Tibial artery (tissue), 4 donors: Measurements from ENCODE around the gene STIMATE.
A peak's percentile ranks its signal among the peaks of the same experiment; 100 is the strongest.

Source experiments
- DNase-seq, 2 donors: peaks; one replicate each; pipeline ENCODE4 v3.0.0-alpha.2; 2019
- H3K27ac ChIP-seq, 2 donors: fragments of 200-600 bp; sonication (generic) in 1 of 2; 1 replicate in 1 of 2; 2 replicates in 1 of 2; pipeline ENCODE4 v1.5.1; 2018 to 2019; ENCODE audit warnings: mild to moderate bottlenecking in 1 of 2
- H3K27me3 ChIP-seq, 2 donors: fragments of 200-600 bp; sonication (generic) in 1 of 2; one replicate each; pipeline versions ENCODE4 v1.5.1 to v1.6.0; 2016 to 2019
- H3K36me3 ChIP-seq, 3 donors: fragments of 200-600 bp; sonication (generic) in 2 of 3; one replicate each; pipeline ENCODE4 v1.5.1; 2016 to 2019; ENCODE audit warnings: mild to moderate bottlenecking in 2 of 3
- H3K4me1 ChIP-seq, 4 donors: fragments of 200-600 bp; sonication (generic) in 2 of 4; 1 replicate in 3 of 4; 2 replicates in 1 of 4; pipeline ENCODE4 v1.5.1; 2016 to 2019
- H3K4me3 ChIP-seq, 2 donors: fragments of 200-600 bp; sonication (generic) in 1 of 2; 1 replicate in 1 of 2; 2 replicates in 1 of 2; pipeline ENCODE4 v1.5.1; 2018 to 2019; ENCODE audit warnings: mild to moderate bottlenecking in 2 of 2
- H3K9me3 ChIP-seq, 3 donors: fragments of 200-600 bp; sonication (generic) in 1 of 3; one replicate each; pipeline ENCODE4 v1.5.1; 2016 to 2019
- CTCF ChIP-seq, 2 experiments: fragments of 200-600 bp in 1 of 2; fragments of 450-650 bp in 1 of 2; IDR thresholded peaks; one replicate each; pipeline ENCODE4 v1.5.1; 2017 to 2019; ENCODE audit warnings: antibody characterized with exemption in 2 of 2, mild to moderate bottlenecking in 1 of 2, moderate library complexity in 1 of 2
- intact Hi-C: fragments of 100-400 bp; cut with DNase I; formaldehyde crosslinking; loops from one replicate; pipeline ENCODE4 v1.15.0; 2023; ENCODE audit warnings: low total_unique reads

STIMATE gene

DNA sequence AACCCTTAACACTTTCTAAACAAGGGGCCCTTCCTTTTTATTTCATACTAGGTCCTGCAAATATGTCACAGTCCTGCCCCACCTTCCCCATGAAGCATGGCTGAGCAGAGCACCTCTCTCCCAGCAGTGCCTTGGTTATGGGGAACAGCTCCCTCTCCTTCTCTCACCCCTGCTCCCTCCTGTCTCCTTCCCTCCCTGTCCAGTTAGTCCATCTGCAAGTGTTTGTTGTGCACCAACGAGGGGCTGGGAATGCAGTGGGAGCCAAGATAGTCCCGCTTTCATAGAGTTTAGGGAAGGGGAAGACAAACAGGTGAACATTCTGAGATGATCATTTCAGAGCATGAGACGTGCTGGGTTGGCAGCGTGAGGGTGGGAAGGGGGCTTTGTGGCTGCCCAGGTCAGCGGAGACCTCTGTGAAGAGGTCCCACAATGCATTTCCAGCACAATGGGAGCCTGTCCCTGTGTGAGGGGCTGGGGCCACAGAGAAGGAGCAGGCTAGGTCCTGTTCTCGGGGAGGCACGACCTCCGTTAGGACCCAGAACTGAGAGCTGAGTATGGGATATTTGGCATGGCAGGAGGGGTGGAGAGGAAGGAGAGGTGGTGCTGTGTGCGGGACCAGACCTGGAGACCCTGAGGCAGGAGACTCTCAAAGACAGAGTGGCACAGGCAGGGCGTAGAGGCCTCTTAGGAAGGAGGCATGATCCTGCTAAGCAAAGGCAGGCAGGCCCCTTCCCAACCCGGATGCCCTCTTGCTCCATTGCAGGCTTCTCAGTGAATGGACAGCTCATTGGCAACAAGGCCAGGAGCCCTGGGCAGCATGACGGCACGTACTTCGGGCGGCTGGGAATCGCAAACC lies 108.2 kb downstream of the STIMATE start:
- no peaks in the 10 kb centered on the region for H3K36me3 ChIP-seq
- no peaks in the 10 kb centered on the region for H3K27me3 ChIP-seq
- intact Hi-C loops = no loop called here
- DNase-seq = no peak
- no peak overlapping the region for H3K4me3 ChIP-seq
- peaks cover 0 to 28% (median 12%) of the 10 kb centered on the region in 4 donors for H3K4me1 ChIP-seq
- no peak for TF ChIP-seq CTCF (IDR thresholded peaks at IDR 0.05)
- H3K9me3 ChIP-seq = no peaks in the 10 kb centered on the region
- H3K27ac ChIP-seq = no peak overlapping the region

DNA sequence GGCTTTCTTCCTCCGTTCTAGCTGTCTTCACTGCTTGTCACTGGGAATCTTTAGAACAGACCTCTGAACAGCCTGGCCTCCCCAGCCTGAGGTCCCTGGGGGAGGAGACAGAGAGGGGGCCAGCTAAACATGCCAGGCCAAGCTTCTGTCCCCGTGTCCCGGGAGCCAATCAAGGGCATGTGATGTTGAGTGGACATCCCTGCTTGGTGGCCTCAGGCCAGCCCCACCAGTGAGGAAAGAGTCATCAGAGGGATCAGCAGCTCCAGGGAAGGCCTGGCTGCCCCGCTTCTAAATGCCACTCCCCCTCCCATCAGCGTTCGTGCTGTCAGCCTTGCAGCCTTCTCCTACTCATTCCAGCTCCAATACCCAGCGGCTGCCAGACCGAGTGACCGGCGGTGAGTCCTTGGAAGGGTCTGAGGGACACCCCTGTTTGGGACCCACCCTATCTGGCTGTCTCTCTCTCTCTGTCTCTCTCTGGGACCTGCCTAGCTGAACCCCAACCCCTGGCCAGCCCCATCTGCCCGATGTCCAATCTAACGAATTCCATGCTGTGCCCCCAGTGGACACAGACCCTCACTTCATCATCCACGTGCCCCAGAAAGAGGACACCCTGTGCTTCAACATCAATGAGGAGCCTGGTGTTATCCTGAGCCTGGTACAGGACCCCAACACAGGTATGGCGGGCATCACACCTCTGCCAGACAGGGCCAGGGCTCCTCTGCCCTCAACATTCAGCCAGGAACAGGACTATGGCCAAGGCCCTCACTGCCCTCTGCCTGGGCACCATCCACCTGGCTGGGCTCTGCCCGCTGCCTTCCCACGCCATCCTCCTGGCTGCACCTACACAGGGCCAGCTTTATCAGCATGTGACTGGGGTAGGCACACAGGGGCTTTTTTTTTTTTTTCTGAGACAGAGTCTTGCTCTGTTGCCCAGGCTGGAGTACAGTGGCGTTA lies 109.4 kb downstream of the STIMATE start:
- Histone ChIP-seq H3K36me3 (no peaks in the 10 kb centered on the region), H3K4me1 (peaks cover 0 to 16% (median 3%) of the 10 kb centered on the region in 4 donors), H3K4me3 (no peak overlapping the region), H3K9me3 (no peaks in the 10 kb centered on the region), H3K27ac (peak overlapping the region; percentile 40 to 59), H3K27me3 (no peaks in the 10 kb centered on the region)
- no peak for TF ChIP-seq CTCF (IDR thresholded peaks at IDR 0.05)
- peak; percentile 73 to 88 for DNase-seq
- intact Hi-C loops = no loop called here

GRCh38 chr3:52787246-52787645 lies 110.1 kb downstream of the STIMATE start:
- Histone ChIP-seq H3K4me1 (peaks cover 0 to 13% (median 2%) of the 10 kb centered on the region in 4 donors), H3K27ac (peak overlapping the region; percentile 40 to 59), H3K27me3 (peaks cover 0 to 6% of the 10 kb centered on the region in 2 donors), H3K9me3 (no peaks in the 10 kb centered on the region), H3K36me3 (no peaks in the 10 kb centered on the region), H3K4me3 (no peak overlapping the region)
- DNase-seq = no peak
- TF ChIP-seq CTCF (IDR thresholded peaks at IDR 0.05) = no peak
- intact Hi-C loops = no loop called here
